Natural killer cell (primary cell): ENCODE results near the gene PLD1. TPM values are rescaled to one million over a fixed set of nuclear protein-coding genes. Genes with fewer than 3 reads are reported as not detected.

ENCODE experiments used
- ATAC-seq, 3 donors: fragments of 150-1000 bp in 2 of 3; fragments of 200-7000 bp in 1 of 3; cut with Tn5 transposase; 1 replicate in 1 of 3; 2 replicates in 2 of 3; pipeline ENCODE4 v1.10.0; 2021; ENCODE audit warnings: mild to moderate bottlenecking in 2 of 3, moderate library complexity in 2 of 3
- DNase-seq, 2 donors: peaks; one replicate each; pipeline versions ENCODE4 v3.0.0 to v3.0.0-alpha.2; 2013 to 2021; ENCODE audit warnings: mixed read lengths in 1 of 2
- H3K27ac ChIP-seq: one replicate; pipeline ENCODE4 v1.5.1; 2013; ENCODE audit warnings: mild to moderate bottlenecking, low read length
- H3K27me3 ChIP-seq: one replicate; pipeline ENCODE4 v1.6.1; 2013; ENCODE audit warnings: low read length; ENCODE audit not compliant: control insufficient read depth, insufficient read depth
- H3K36me3 ChIP-seq: one replicate; pipeline ENCODE4 v1.6.1; 2013; ENCODE audit warnings: low read length; ENCODE audit not compliant: control insufficient read depth, insufficient read depth
- H3K4me1 ChIP-seq: one replicate; pipeline ENCODE4 v1.6.1; 2013; ENCODE audit warnings: low read length; ENCODE audit not compliant: control insufficient read depth, insufficient read depth
- H3K4me3 ChIP-seq: one replicate; pipeline ENCODE4 v1.5.1; 2013; ENCODE audit warnings: low read length
- H3K9me3 ChIP-seq: one replicate; pipeline ENCODE4 v1.6.1; 2013; ENCODE audit warnings: low read length; ENCODE audit not compliant: control insufficient read depth, insufficient read depth
- H3K27ac Mint-ChIP-seq, 2 donors: one replicate each; pipeline ENCODE4 v1.8.0; 2022; ENCODE audit warnings: mild to moderate bottlenecking in 2 of 2, mixed read lengths in 2 of 2, moderate library complexity in 1 of 2
- H3K27me3 Mint-ChIP-seq, 2 donors: one replicate each; pipeline ENCODE4 v1.8.0; 2022; ENCODE audit warnings: low read depth in 2 of 2, mixed read lengths in 2 of 2
- H3K36me3 Mint-ChIP-seq: one replicate; pipeline ENCODE4 v1.8.0; 2022; ENCODE audit warnings: mixed read lengths
- H3K4me1 Mint-ChIP-seq, 2 donors: one replicate each; pipeline ENCODE4 v1.8.0; 2022; ENCODE audit warnings: mixed read lengths in 2 of 2
- H3K4me3 Mint-ChIP-seq: one replicate; pipeline ENCODE4 v1.8.0; 2022; ENCODE audit warnings: mild to moderate bottlenecking, moderate library complexity, mixed read lengths
- H3K9me3 Mint-ChIP-seq, 2 donors: one replicate each; pipeline ENCODE4 v1.8.0; 2022; ENCODE audit warnings: mixed read lengths in 2 of 2
- WGBS: methylation state at CpG from one replicate; pipeline ENCODE4 v1.1.7; 2013; ENCODE audit warnings: missing lambda C conversion rate; ENCODE audit not compliant: insufficient coverage; 5-methylcytosine and 5-hydroxymethylcytosine counted together
- intact Hi-C: fragments of 100-400 bp; cut with micrococcal nuclease; formaldehyde crosslinking; loops from one replicate; pipeline ENCODE4 v1.14.2; 2022
- total RNA-seq, 4 donors: library from RNA; stranded (reverse); fragments of 120-200 nt in 1 of 4; gene quantifications; one replicate each; pipeline versions ENCODE4 v1.2.3 to v1.2.4, GENCODE V29; 2013 to 2022
- TF ChIP-seq, protein P1 (sequence below): fragments of 200-600 bp; IDR thresholded peaks from one replicate; pipeline ENCODE4 v1.8.0; 2022; ENCODE audit warnings: antibody characterized with exemption

The PLD1 gene
- total RNA-seq, 3 donors from 2014 or later (not counting 1 experiment from before 2014, with no cell fraction given), result 13.2 to 26.3 (median 17.1) TPM

DNA sequence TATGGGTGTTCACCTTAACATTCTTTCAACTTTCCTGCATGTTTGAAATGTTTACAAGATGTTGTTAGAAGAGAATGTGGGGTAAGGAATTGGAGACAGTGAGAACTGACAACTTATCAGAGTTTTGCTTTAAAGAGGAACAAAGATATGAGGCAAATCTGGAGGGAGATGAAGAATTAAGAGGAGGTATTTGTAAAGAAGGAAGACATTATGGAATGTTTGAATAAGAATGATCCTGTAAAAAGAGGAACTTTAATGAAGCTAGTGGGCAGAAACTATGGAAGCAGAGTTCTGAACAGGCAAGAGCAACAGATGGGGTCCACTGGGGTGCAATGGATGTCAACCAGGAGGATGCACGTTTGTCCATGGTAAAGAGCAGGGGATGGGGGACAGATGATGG, 27.7 kb downstream of the PLD1 start:
- peaks cover 0 to 3% of the 10 kb centered on the region in 2 donors for H3K27me3 Mint-ChIP-seq
- WGBS, result 64% methylated on average over 1 of the region's 1 CpG
- DNase-seq (no peak), ATAC-seq (no peak)
- no peak overlapping the region for H3K4me3 ChIP-seq
- intact Hi-C loops, result no loop called here
- no peaks in the 10 kb centered on the region for H3K9me3 Mint-ChIP-seq
- H3K4me3 Mint-ChIP-seq, result no peak overlapping the region
- H3K27me3 ChIP-seq, result no peaks in the 10 kb centered on the region
- no peaks in the 10 kb centered on the region for H3K4me1 ChIP-seq
- no peaks in the 10 kb centered on the region for H3K36me3 ChIP-seq
- no peak overlapping the region for H3K27ac Mint-ChIP-seq
- no peaks in the 10 kb centered on the region for H3K36me3 Mint-ChIP-seq
- H3K9me3 ChIP-seq, result no peaks in the 10 kb centered on the region
- TF ChIP-seq, protein P1, sequence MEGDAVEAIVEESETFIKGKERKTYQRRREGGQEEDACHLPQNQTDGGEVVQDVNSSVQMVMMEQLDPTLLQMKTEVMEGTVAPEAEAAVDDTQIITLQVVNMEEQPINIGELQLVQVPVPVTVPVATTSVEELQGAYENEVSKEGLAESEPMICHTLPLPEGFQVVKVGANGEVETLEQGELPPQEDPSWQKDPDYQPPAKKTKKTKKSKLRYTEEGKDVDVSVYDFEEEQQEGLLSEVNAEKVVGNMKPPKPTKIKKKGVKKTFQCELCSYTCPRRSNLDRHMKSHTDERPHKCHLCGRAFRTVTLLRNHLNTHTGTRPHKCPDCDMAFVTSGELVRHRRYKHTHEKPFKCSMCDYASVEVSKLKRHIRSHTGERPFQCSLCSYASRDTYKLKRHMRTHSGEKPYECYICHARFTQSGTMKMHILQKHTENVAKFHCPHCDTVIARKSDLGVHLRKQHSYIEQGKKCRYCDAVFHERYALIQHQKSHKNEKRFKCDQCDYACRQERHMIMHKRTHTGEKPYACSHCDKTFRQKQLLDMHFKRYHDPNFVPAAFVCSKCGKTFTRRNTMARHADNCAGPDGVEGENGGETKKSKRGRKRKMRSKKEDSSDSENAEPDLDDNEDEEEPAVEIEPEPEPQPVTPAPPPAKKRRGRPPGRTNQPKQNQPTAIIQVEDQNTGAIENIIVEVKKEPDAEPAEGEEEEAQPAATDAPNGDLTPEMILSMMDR, result no peak
- H3K4me1 Mint-ChIP-seq, result peaks cover 0 to 6% of the 10 kb centered on the region in 2 donors
- no peak overlapping the region for H3K27ac ChIP-seq

DNA sequence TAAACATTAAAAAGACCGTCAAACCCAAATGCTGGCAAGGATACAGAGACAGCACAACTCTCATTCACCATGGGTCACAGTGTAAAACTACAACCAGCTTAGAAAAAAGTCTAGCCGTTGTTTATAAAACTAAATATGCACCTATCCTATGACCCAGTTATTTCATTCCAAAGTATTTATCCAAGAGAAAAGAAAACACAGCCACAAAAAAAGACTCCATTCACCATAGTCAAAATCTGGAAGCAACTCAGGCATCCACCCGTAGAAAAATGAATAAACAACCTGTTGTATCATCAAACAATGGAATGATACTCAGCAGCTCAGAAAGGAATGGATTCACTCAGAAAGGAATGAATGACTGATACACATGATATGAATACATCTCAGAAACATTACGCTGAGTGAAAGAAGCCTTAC, 28.6 kb downstream of the PLD1 start:
- peaks cover 0 to 10% of the 10 kb centered on the region in 2 donors for H3K4me1 Mint-ChIP-seq
- no peak overlapping the region for H3K4me3 ChIP-seq
- no peaks in the 10 kb centered on the region for H3K4me1 ChIP-seq
- H3K27me3 ChIP-seq, result no peaks in the 10 kb centered on the region
- no peak overlapping the region for H3K27ac Mint-ChIP-seq
- intact Hi-C loops, result no loop called here
- TF ChIP-seq, protein P1, result no peak
- H3K9me3 Mint-ChIP-seq, result no peaks in the 10 kb centered on the region
- H3K27ac ChIP-seq, result no peak overlapping the region
- peaks cover 0 to 3% of the 10 kb centered on the region in 2 donors for H3K27me3 Mint-ChIP-seq
- no peaks in the 10 kb centered on the region for H3K36me3 Mint-ChIP-seq
- no peak for ATAC-seq
- H3K9me3 ChIP-seq, result no peaks in the 10 kb centered on the region
- H3K36me3 ChIP-seq, result no peaks in the 10 kb centered on the region
- 89% methylated on average over 3 of the region's 4 CpGs for WGBS
- no peak overlapping the region for H3K4me3 Mint-ChIP-seq
- DNase-seq, result no peak

DNA sequence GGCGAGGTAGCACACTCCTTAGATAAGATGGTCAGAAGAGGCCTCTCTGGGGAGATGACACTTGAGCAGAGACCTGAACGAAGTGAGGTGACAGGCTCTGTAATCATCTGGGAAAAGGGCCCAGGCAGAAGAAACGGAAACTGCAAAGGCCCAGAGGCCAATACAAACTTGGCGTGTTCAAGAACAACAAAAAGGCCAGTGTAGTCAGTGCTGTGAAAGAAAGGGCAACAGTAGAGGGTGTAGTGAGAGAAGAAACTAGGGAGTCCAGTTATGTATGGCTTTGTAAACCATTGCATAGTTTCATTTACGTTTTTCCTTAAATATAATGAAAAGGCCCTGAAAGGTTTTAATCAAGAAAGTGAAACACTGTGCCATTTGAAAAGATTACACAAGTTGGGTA, 31.8 kb downstream of the PLD1 start:
- Histone ChIP-seq H3K27ac (no peak overlapping the region), H3K4me3 (no peak overlapping the region), H3K36me3 (no peaks in the 10 kb centered on the region), H3K9me3 (no peaks in the 10 kb centered on the region), H3K27me3 (no peaks in the 10 kb centered on the region), H3K4me1 (no peaks in the 10 kb centered on the region)
- ATAC-seq, result no peak
- WGBS, result 90% methylated on average over 5 of the region's 5 CpGs
- no peaks in the 10 kb centered on the region for H3K27me3 Mint-ChIP-seq
- no peak for DNase-seq
- peaks cover 0 to 10% of the 10 kb centered on the region in 2 donors for H3K4me1 Mint-ChIP-seq
- no peak overlapping the region for H3K4me3 Mint-ChIP-seq
- no peaks in the 10 kb centered on the region for H3K9me3 Mint-ChIP-seq
- TF ChIP-seq, protein P1, result no peak
- intact Hi-C loops, result no loop called here
- H3K36me3 Mint-ChIP-seq, result no peaks in the 10 kb centered on the region
- H3K27ac Mint-ChIP-seq, result no peak overlapping the region

DNA sequence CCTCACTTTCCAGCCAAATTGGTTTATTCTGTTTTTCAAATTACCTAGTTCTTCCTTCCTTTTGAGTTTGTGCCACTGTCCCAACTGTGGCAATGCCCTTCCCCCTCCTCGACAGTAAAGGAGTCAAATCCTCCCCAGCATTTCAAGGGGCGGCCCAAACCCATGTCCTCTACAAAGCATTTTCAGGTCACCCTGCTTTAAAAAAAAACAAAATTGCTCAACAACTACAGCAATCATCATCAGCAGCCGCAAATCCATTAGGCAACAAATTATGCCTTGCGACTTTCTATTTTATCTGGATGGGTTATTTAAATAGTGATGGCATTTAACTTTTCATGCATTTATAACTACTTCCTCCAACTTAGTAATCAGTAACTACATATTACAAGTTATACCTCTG, 32.7 kb downstream of the PLD1 start:
- H3K4me3 ChIP-seq, result no peak overlapping the region
- Mint-ChIP-seq H3K27me3 (no peaks in the 10 kb centered on the region), H3K36me3 (no peaks in the 10 kb centered on the region), H3K9me3 (no peaks in the 10 kb centered on the region), H3K4me3 (no peak overlapping the region), H3K27ac (no peak overlapping the region), H3K4me1 (peaks cover 0 to 11% of the 10 kb centered on the region in 2 donors)
- intact Hi-C loops, result no loop called here
- H3K4me1 ChIP-seq, result no peaks in the 10 kb centered on the region
- no peak for DNase-seq
- no peak overlapping the region for H3K27ac ChIP-seq
- no peak for ATAC-seq
- TF ChIP-seq, protein P1, result no peak
- H3K9me3 ChIP-seq, result no peaks in the 10 kb centered on the region
- no peaks in the 10 kb centered on the region for H3K36me3 ChIP-seq
- 88% methylated on average over 2 of the region's 4 CpGs for WGBS
- H3K27me3 ChIP-seq, result no peaks in the 10 kb centered on the region
